Pulmonary artery endothelial cell (primary cell): Measurements from ENCODE around the gene DBET. TPM values are rescaled to one million over a fixed set of nuclear protein-coding genes. Genes with fewer than 3 reads are reported as not detected.

ENCODE experiments used
- total RNA-seq: library from RNA; depleted of rRNA; stranded (reverse); fragments of >200 nt; gene quantifications from 2 replicates; pipeline ENCODE4 v1.2.3, GENCODE V29; 2014

DBET gene
- total RNA-seq, 1 donor from 2014 or later: not detected

Other genes starting within 250 kb of the DBET start
- 24.3 and 26.4 TPM in 2 replicates for gene FRG1, start 123.6 kb upstream of the DBET start, total RNA-seq
- gene FRG2, start 37.2 kb upstream of the DBET start, total RNA-seq: not detected in 2 replicates
- gene DUX4, start 109.3 kb downstream of the DBET start, total RNA-seq: not detected in 2 replicates